CD14-positive monocyte (primary cell): Measurements from ENCODE around the gene IPP. TPM values are rescaled to one million over a fixed set of nuclear protein-coding genes. Genes with fewer than 3 reads are reported as not detected.

ENCODE experiments used
- DNase-seq, 3 donors: peaks; one replicate each; pipeline ENCODE4 v3.0.0-alpha.2; 2011 to 2022
- H2AFZ ChIP-seq: 2 replicates; pipeline ENCODE4 v1.6.0; 2012; ENCODE audit warnings: mild to moderate bottlenecking, low read depth, low read length, inconsistent platforms; ENCODE audit not compliant: insufficient read depth, poor library complexity, severe bottlenecking
- H3K27ac ChIP-seq, 2 donors: 1 replicate in 1 of 2; 2 replicates in 1 of 2; pipeline ENCODE4 v1.5.1; 2012 to 2013; ENCODE audit warnings: low read length in 2 of 2, control low read depth in 1 of 2, inconsistent platforms in 1 of 2, low read depth in 1 of 2, mild to moderate bottlenecking in 1 of 2
- H3K27me3 ChIP-seq, 2 donors: one replicate each; pipeline versions ENCODE4 v1.6.0 to v1.6.1; 2011 to 2013; ENCODE audit warnings: low read length in 2 of 2; ENCODE audit not compliant: control insufficient read depth in 2 of 2, insufficient read depth in 2 of 2
- H3K36me3 ChIP-seq, 2 donors: replicated peaks in 1 of 2; 1 replicate in 1 of 2; 2 replicates in 1 of 2; pipeline versions ENCODE4 v1.5.1 to v1.6.1; 2012 to 2013; ENCODE audit warnings: low read length in 2 of 2, control low read depth in 1 of 2, inconsistent platforms in 1 of 2, mild to moderate bottlenecking in 1 of 2; ENCODE audit not compliant: insufficient read depth in 2 of 2, control insufficient read depth in 1 of 2
- H3K4me1 ChIP-seq, 2 donors: 1 replicate in 1 of 2; 2 replicates in 1 of 2; pipeline versions ENCODE4 v1.5.1 to v1.6.1; 2012 to 2013; ENCODE audit warnings: low read length in 2 of 2, control low read depth in 1 of 2, inconsistent platforms in 1 of 2, mild to moderate bottlenecking in 1 of 2, moderate library complexity in 1 of 2; ENCODE audit not compliant: insufficient read depth in 2 of 2, control insufficient read depth in 1 of 2
- H3K4me2 ChIP-seq: replicated peaks from 2 replicates; pipeline ENCODE3; 2012; ENCODE audit warnings: low read length, moderate library complexity, mild to moderate bottlenecking; ENCODE audit not compliant: poor library complexity, severe bottlenecking; ENCODE audit errors: extremely low read depth
- H3K4me3 ChIP-seq, 3 experiments: fragments of 200-600 bp in 1 of 3; sonication (generic) in 1 of 3; replicated peaks in 1 of 3; 1 replicate in 2 of 3; 2 replicates in 1 of 3; pipeline ENCODE4 v1.5.1; 2011 to 2013; ENCODE audit warnings: low read length in 3 of 3, mild to moderate bottlenecking in 3 of 3, control low read depth in 2 of 3, low read depth in 2 of 3, inconsistent platforms in 1 of 3, moderate library complexity in 1 of 3
- H3K79me2 ChIP-seq: 2 replicates; pipeline ENCODE4 v1.6.0; 2012; ENCODE audit warnings: mild to moderate bottlenecking, control low read depth, inconsistent platforms, low read length, moderate library complexity; ENCODE audit not compliant: insufficient read depth
- H3K9ac ChIP-seq: 2 replicates; pipeline ENCODE4 v1.6.0; 2017; ENCODE audit warnings: low read length, mild to moderate bottlenecking; ENCODE audit not compliant: insufficient read depth, poor library complexity, severe bottlenecking
- H3K9me3 ChIP-seq, 2 donors: replicated peaks in 1 of 2; 1 replicate in 1 of 2; 2 replicates in 1 of 2; pipeline versions ENCODE4 v1.5.1 to v1.6.1; 2012 to 2013; ENCODE audit warnings: low read length in 2 of 2, control low read depth in 1 of 2; ENCODE audit not compliant: control insufficient read depth in 1 of 2, insufficient read depth in 1 of 2
- H4K20me1 ChIP-seq: 2 replicates; pipeline ENCODE4 v1.6.0; 2012; ENCODE audit warnings: mild to moderate bottlenecking, low read length, control low read depth, moderate library complexity; ENCODE audit not compliant: insufficient read depth
- H3K27ac Mint-ChIP-seq, 7 donors: one replicate each; pipeline ENCODE4 v1.8.0; 2020; ENCODE audit warnings: mild to moderate bottlenecking in 7 of 7, mixed read lengths in 7 of 7, moderate library complexity in 6 of 7, inconsistent platforms in 2 of 7
- H3K27me3 Mint-ChIP-seq, 3 donors: one replicate each; pipeline ENCODE4 v1.8.0; 2021 to 2022; ENCODE audit warnings: low read depth in 3 of 3, mild to moderate bottlenecking in 3 of 3, mixed read lengths in 3 of 3, moderate library complexity in 3 of 3, inconsistent platforms in 1 of 3
- H3K36me3 Mint-ChIP-seq, 2 donors: one replicate each; pipeline ENCODE4 v1.8.0; 2020; ENCODE audit warnings: mixed read lengths in 2 of 2, inconsistent platforms in 1 of 2, mild to moderate bottlenecking in 1 of 2
- H3K4me1 Mint-ChIP-seq: one replicate; pipeline ENCODE4 v1.8.0; 2020; ENCODE audit warnings: mild to moderate bottlenecking, mixed read lengths
- H3K4me3 Mint-ChIP-seq, 2 donors: one replicate each; pipeline ENCODE4 v1.8.0; 2020; ENCODE audit warnings: mild to moderate bottlenecking in 2 of 2, mixed read lengths in 2 of 2, moderate library complexity in 1 of 2
- H3K9me3 Mint-ChIP-seq, 7 donors: one replicate each; pipeline ENCODE4 v1.8.0; 2020 to 2022; ENCODE audit warnings: mixed read lengths in 7 of 7, mild to moderate bottlenecking in 6 of 7, moderate library complexity in 6 of 7, inconsistent platforms in 2 of 7
- WGBS: methylation state at CpG from one replicate; pipeline ENCODE4 v1.1.5; 2013; ENCODE audit warnings: missing lambda C conversion rate; ENCODE audit not compliant: insufficient coverage; 5-methylcytosine and 5-hydroxymethylcytosine counted together
- intact Hi-C, 2 donors: fragments of 100-400 bp; cut with micrococcal nuclease; formaldehyde crosslinking; loops; one replicate each; pipeline versions ENCODE4 v1.15.0 to v1.15.1; 2023
- polyA plus RNA-seq, 3 donors: library from polyadenylated mRNA; depleted of rRNA in 1 of 3; unstranded in 2 of 3; stranded (reverse) in 1 of 3; fragments of 300-500 nt in 2 of 3; fragments of >200 nt in 1 of 3; fragmentation: Illumina TruSeq in 2 of 3; gene quantifications; 1 replicate in 2 of 3; 2 replicates in 1 of 3; pipeline ENCODE4 v1.2.3, GENCODE V29; 2012 to 2021
- TF ChIP-seq, protein P1 (sequence below): fragments of 200-600 bp; IDR thresholded peaks from one replicate; pipeline ENCODE4 v1.8.0; 2022; ENCODE audit warnings: antibody characterized with exemption, mild to moderate bottlenecking

Gene IPP
- polyA plus RNA-seq, 3 donors: 0.35 to 1.4 (median 1.4) TPM

DNA sequence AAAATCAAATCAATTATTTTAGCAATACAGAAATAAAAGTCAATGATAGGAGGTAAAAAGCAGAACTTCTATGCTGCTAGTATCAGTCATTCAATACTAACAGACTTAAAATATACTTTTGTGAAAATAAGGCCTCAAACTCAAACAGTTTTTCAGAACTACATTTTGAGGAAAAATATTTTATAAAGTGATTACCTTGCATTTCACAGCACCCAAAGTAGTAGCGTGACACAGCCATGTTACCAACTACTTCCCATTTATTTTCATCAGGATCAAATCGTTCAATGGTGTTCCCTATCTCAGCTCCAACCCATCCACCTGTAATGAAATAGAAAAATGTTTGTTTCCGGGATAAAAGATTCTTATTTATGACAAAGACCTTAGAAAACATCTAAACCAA, 33.8 kb downstream of the IPP start:
- Histone ChIP-seq H3K27ac (no peak overlapping the region), H3K27me3 (no peaks in the 10 kb centered on the region), H3K4me2 (no peak overlapping the region), H3K36me3 (no peaks in the 10 kb centered on the region), H2AFZ (no peak overlapping the region), H3K4me1 (no peaks in the 10 kb centered on the region), H3K4me3 (no peak overlapping the region), H3K9ac (no peak overlapping the region), H3K9me3 (no peaks in the 10 kb centered on the region), H4K20me1 (no peaks in the 10 kb centered on the region), H3K79me2 (no peaks in the 10 kb centered on the region)
- Mint-ChIP-seq H3K27ac (no peak overlapping the region), H3K4me3 (no peak overlapping the region), H3K36me3 (no peaks in the 10 kb centered on the region), H3K4me1 (no peaks in the 10 kb centered on the region), H3K9me3 (no peaks in the 10 kb centered on the region), H3K27me3 (peaks cover 0 to 5% (median 0%) of the 10 kb centered on the region in 3 donors)
- no CpG with 5 or more reads among the region's 3 CpGs for WGBS
- intact Hi-C loops: no loop called here
- TF ChIP-seq, protein P1, sequence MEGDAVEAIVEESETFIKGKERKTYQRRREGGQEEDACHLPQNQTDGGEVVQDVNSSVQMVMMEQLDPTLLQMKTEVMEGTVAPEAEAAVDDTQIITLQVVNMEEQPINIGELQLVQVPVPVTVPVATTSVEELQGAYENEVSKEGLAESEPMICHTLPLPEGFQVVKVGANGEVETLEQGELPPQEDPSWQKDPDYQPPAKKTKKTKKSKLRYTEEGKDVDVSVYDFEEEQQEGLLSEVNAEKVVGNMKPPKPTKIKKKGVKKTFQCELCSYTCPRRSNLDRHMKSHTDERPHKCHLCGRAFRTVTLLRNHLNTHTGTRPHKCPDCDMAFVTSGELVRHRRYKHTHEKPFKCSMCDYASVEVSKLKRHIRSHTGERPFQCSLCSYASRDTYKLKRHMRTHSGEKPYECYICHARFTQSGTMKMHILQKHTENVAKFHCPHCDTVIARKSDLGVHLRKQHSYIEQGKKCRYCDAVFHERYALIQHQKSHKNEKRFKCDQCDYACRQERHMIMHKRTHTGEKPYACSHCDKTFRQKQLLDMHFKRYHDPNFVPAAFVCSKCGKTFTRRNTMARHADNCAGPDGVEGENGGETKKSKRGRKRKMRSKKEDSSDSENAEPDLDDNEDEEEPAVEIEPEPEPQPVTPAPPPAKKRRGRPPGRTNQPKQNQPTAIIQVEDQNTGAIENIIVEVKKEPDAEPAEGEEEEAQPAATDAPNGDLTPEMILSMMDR: no peak
- DNase-seq: no peak

DNA sequence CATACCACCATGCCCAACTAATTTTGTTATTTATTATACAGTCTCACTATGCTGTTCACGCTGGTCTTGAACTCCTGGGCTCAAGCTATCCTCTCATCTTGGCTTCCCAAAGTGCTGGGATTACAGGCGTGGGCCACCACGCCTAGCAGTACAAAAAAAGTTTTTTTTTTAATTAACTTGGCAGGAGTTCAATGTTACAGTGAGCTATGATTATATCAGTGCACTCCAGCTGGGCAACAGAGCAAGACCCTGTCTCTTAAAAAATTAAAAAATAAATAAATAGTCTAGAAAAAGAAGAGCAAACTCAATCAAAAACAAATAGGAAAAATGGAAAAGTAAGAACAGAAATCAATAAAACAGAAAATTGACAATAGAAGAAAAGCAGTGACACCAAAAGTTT, 36.7 kb downstream of the IPP start:
- intact Hi-C loops: no loop called here
- Histone ChIP-seq H3K4me2 (no peak overlapping the region), H3K4me3 (no peak overlapping the region), H3K36me3 (no peaks in the 10 kb centered on the region), H3K4me1 (no peaks in the 10 kb centered on the region), H3K27ac (no peak overlapping the region), H4K20me1 (no peaks in the 10 kb centered on the region), H3K9me3 (no peaks in the 10 kb centered on the region), H3K79me2 (no peaks in the 10 kb centered on the region), H3K27me3 (no peaks in the 10 kb centered on the region), H3K9ac (no peak overlapping the region), H2AFZ (no peak overlapping the region)
- peaks cover 0 to 5% (median 0%) of the 10 kb centered on the region in 3 donors for H3K27me3 Mint-ChIP-seq
- WGBS: 90% methylated on average over 2 of the region's 3 CpGs
- no peak overlapping the region for H3K4me3 Mint-ChIP-seq
- no peak overlapping the region for H3K27ac Mint-ChIP-seq
- DNase-seq: no peak
- no peaks in the 10 kb centered on the region for H3K4me1 Mint-ChIP-seq
- no peaks in the 10 kb centered on the region for H3K36me3 Mint-ChIP-seq
- peaks cover 0 to 4% (median 2%) of the 10 kb centered on the region in 7 donors for H3K9me3 Mint-ChIP-seq
- TF ChIP-seq, protein P1: no peak
